ENCODE measurements around the gene TMEM94. TPM values are rescaled to one million over a fixed set of nuclear protein-coding genes. Genes with fewer than 3 reads are reported as not detected.

Gene TMEM94
- total and polyA plus RNA-seq, 2 of the 8 experiments (the other 6 are each of a cell fraction or from before 2014, with no cell fraction given): 54.8 to 69.9 TPM

- peaks cover 2 to 26% of the 10 kb centered on the region in 2 experiments for H4K20me1 ChIP-seq (replicated peaks in 1 of 2; ENCODE audit: control insufficient read depth in 1 of 2, insufficient read depth in 2 of 2, low read length in 2 of 2)
- H3K27me3 ChIP-seq (replicated peaks in 1 of 4; ENCODE audit: control insufficient read depth in 3 of 4, extremely low read depth in 1 of 4, insufficient read depth in 3 of 4, low read length in 3 of 4): no peaks in the 10 kb centered on the region
- no peak overlapping the region; the same call in 1 of the 2 replicates for H3K27ac ChIP-seq (ENCODE audit: low read depth, low read length)
- CTCF ChIA-PET (ENCODE audit: partially characterized antibody): interaction anchor here (0.6 to 6.0 kb wide), 3 partner anchors 13 to 426 kb away, joined by 3 to 39 read pairs (median 5); no protein-coding TSS in a partner anchor
- H3K23me2 ChIP-seq (ENCODE audit: low read depth, low read length): no peaks in the 10 kb centered on the region
- H3K79me2 ChIP-seq (ENCODE audit: control insufficient read depth in 1 of 2, insufficient read depth in 2 of 2, low read length in 2 of 2): peaks cover 0 to 3% of the 10 kb centered on the region in 2 experiments; a peak in 1 of 4 replicates
- no peak overlapping the region for H3K14ac ChIP-seq (ENCODE audit: insufficient read length)
- H3K56ac ChIP-seq (replicated peaks; ENCODE audit: insufficient read length, low read depth, low read length): no peak overlapping the region
- no peak overlapping the region for H3K4me3 ChIP-seq (ENCODE audit: extremely low read depth in 1 of 4, insufficient read depth in 2 of 4, low read depth in 3 of 4, low read length in 4 of 4)
- H3K4me1 ChIP-seq (replicated peaks in 1 of 4; ENCODE audit: control insufficient read depth in 3 of 4, insufficient read depth in 4 of 4, low read length in 3 of 4): peaks cover 0 to 2% (median 0%) of the 10 kb centered on the region in 4 experiments; a peak in 1 of 7 replicates
- no peak overlapping the region for H2BK12ac ChIP-seq (ENCODE audit: low read depth, low read length)
- DNase-seq (ENCODE audit: low read depth in 1 of 2, low spot score in 2 of 2): no peak
- H2AFZ ChIP-seq (ENCODE audit: low read length): no peak overlapping the region
- POLR2A ChIA-PET (ENCODE audit: partially characterized antibody): interaction anchor here (1.1 kb wide), 1 partner anchor 11 kb away, joined by 3 read pairs; no protein-coding TSS in a partner anchor
- H4K8ac ChIP-seq (ENCODE audit: extremely low read depth, insufficient read depth, low read length): no peak overlapping the region
- H3K9ac ChIP-seq (replicated peaks in 1 of 4; ENCODE audit: extremely low read depth in 1 of 4, low read depth in 3 of 4, low read length in 3 of 4): no peak overlapping the region
- WGBS, 2 experiments (ENCODE audit: extremely low coverage in 1 of 2, insufficient coverage in 1 of 2, insufficient read length in 1 of 2, insufficient replicate concordance in 2 of 2, low coverage in 1 of 2, low lambda C conversion rate in 2 of 2, missing lambda C conversion rate in 1 of 2): 89% methylated on average over 20 of the region's 27 CpGs; no CpG with 5 or more reads in 1 of the 2 experiments
- H2BK15ac ChIP-seq (ENCODE audit: low read length): no peak overlapping the region
- peaks cover 0 to 11% (median 6%) of the 10 kb centered on the region in 4 experiments; a peak in 3 of 8 replicates for H3K36me3 ChIP-seq (ENCODE audit: control insufficient read depth in 2 of 4, insufficient read depth in 4 of 4, low read length in 3 of 4)
- H3K18ac ChIP-seq (ENCODE audit: extremely low read depth, low read length): no peak overlapping the region
- H3K4me2 ChIP-seq (ENCODE audit: insufficient read depth in 1 of 2, low read depth in 2 of 2, low read length in 2 of 2): no peak overlapping the region
- FAIRE-seq: no peak
- H4K5ac ChIP-seq (ENCODE audit: insufficient read length, low read depth, low read length): no peak overlapping the region
- no peak overlapping the region for H2BK5ac ChIP-seq (ENCODE audit: low read depth, low read length)
- H3K23ac ChIP-seq (ENCODE audit: insufficient read length): no peak overlapping the region
- no peak overlapping the region for H4K91ac ChIP-seq (replicated peaks; ENCODE audit: insufficient read length, low read length)
- H3K4ac ChIP-seq (replicated peaks; ENCODE audit: insufficient read length, low read depth, low read length): no peak overlapping the region
- H2BK120ac ChIP-seq (replicated peaks; ENCODE audit: low read depth, low read length): no peak overlapping the region
- H2AK5ac ChIP-seq (ENCODE audit: low read depth, low read length): no peak overlapping the region
- TF ChIP-seq POLR2A (IDR thresholded peaks at IDR 0.05; ENCODE audit: control extremely low read depth in 1 of 2, low read depth in 2 of 2, low read length in 2 of 2) (no peak), RFX5 (IDR thresholded peaks at IDR 0.05; ENCODE audit: borderline replicate concordance, low read depth, low read length) (no peak), POU5F1 (IDR thresholded peaks at IDR 0.05; ENCODE audit: low read depth, low read length) (no peak), YY1 (IDR thresholded peaks at IDR 0.05; ENCODE audit: low read depth, low read length) (no peak), ATF2 (IDR thresholded peaks at IDR 0.05; ENCODE audit: low read length) (no peak)
- no peaks in the 10 kb centered on the region; the same call in 1 of the 2 replicates for H3K79me1 ChIP-seq (ENCODE audit: low read depth, low read length)
- no peaks in the 10 kb centered on the region for H3K9me3 ChIP-seq (ENCODE audit: insufficient read depth in 2 of 2, low read depth in 1 of 2, low read length in 1 of 2)
- no peak overlapping the region for H2BK20ac ChIP-seq (ENCODE audit: low read length)
Observed at GRCh38 chr17:75507733-75508719, 51.6 kb downstream of the TMEM94 start.

Data from H1 (cell line).